ENCODE data around the gene VAV1. TPM values are rescaled to one million over a fixed set of nuclear protein-coding genes. Genes with fewer than 3 reads are reported as not detected.
A peak's percentile ranks its signal among the peaks of the same experiment; 100 is the strongest.

The VAV1 gene
- total RNA-seq (2014; rRNA removed; shearing (Covaris generic); ENCODE audit: low replicate concordance): 46.0 and 85.2 TPM in 2 replicates

- H3K9me2 ChIP-seq (replicated peaks; ENCODE audit: insufficient read depth, low read length): no peaks in the 10 kb centered on the region
- peak; percentile 95 for DNase-seq
- peaks cover 40% of the 10 kb centered on the region for H3K79me2 ChIP-seq (ENCODE audit: low read length)
- H3K27me3 ChIP-seq (ENCODE audit: low read length): no peaks in the 10 kb centered on the region
- H3K27ac ChIP-seq (ENCODE audit: low read length): peak within 1 kb of the TSS; percentile 96
- peak within 1 kb of the TSS; percentile 89 for H3K4me3 ChIP-seq (ENCODE audit: low read length)
- H3K9ac ChIP-seq (ENCODE audit: low read length): peak within 1 kb of the TSS; percentile 95
- no peaks in the 10 kb centered on the region for H3K9me3 ChIP-seq (ENCODE audit: low read length)
- H3K4me2 ChIP-seq (ENCODE audit: low read depth, low read length, poor library complexity, severe bottlenecking): peak within 1 kb of the TSS; percentile 93
- H3K36me3 ChIP-seq (ENCODE audit: insufficient read depth, low read length): peaks cover 7% of the 10 kb centered on the region
- no peak within 1 kb of the TSS for H2AFZ ChIP-seq (ENCODE audit: low read length)
- peaks cover 36% of the 10 kb centered on the region for H3K4me1 ChIP-seq (ENCODE audit: low read length)
- peaks cover 15% of the 10 kb centered on the region; the same call in 1 of the 2 replicates for H4K20me1 ChIP-seq (ENCODE audit: insufficient read depth, low read depth, low read length)
Measured at GRCh38 chr19:6772028-6772865, at the start of gene VAV1. VAV1 (plus strand) TSS chr19:6772708; CDS start chr19:6772808, 100 bp downstream.

GRCh38 chr19:6723108-6723618, 49.3 kb upstream of the VAV1 start:
- no peaks in the 10 kb centered on the region for H3K36me3 ChIP-seq (ENCODE audit: insufficient read depth, low read length)
- H4K20me1 ChIP-seq (ENCODE audit: insufficient read depth, low read depth, low read length): no peaks in the 10 kb centered on the region
- no peaks in the 10 kb centered on the region for H3K79me2 ChIP-seq (ENCODE audit: low read length)
- no peak overlapping the region for H3K4me2 ChIP-seq (ENCODE audit: low read depth, low read length, poor library complexity, severe bottlenecking)
- H3K27me3 ChIP-seq (ENCODE audit: low read length): no peaks in the 10 kb centered on the region
- no peak overlapping the region for H3K9ac ChIP-seq (ENCODE audit: low read length)
- H2AFZ ChIP-seq (ENCODE audit: low read length): no peak overlapping the region
- DNase-seq: peak; percentile 16
- H3K4me1 ChIP-seq (ENCODE audit: low read length): peaks cover 9% of the 10 kb centered on the region
- H3K9me2 ChIP-seq (replicated peaks; ENCODE audit: insufficient read depth, low read length): no peaks in the 10 kb centered on the region
- H3K9me3 ChIP-seq (ENCODE audit: low read length): no peaks in the 10 kb centered on the region
- no peak overlapping the region for H3K27ac ChIP-seq (ENCODE audit: low read length)
- no peak overlapping the region for H3K4me3 ChIP-seq (ENCODE audit: low read length)

GRCh38 chr19:6723738-6724137, 48.8 kb upstream of the VAV1 start:
- Histone ChIP-seq H3K9ac (ENCODE audit: low read length) (no peak overlapping the region), H3K79me2 (ENCODE audit: low read length) (no peaks in the 10 kb centered on the region), H3K4me1 (ENCODE audit: low read length) (peaks cover 15% of the 10 kb centered on the region), H3K9me2 (replicated peaks; ENCODE audit: insufficient read depth, low read length) (no peaks in the 10 kb centered on the region), H3K4me2 (ENCODE audit: low read depth, low read length, poor library complexity, severe bottlenecking) (no peak overlapping the region), H3K4me3 (ENCODE audit: low read length) (no peak overlapping the region), H3K36me3 (ENCODE audit: insufficient read depth, low read length) (no peaks in the 10 kb centered on the region), H2AFZ (ENCODE audit: low read length) (no peak overlapping the region), H3K27ac (ENCODE audit: low read length) (no peak overlapping the region), H3K9me3 (ENCODE audit: low read length) (no peaks in the 10 kb centered on the region), H3K27me3 (ENCODE audit: low read length) (no peaks in the 10 kb centered on the region), H4K20me1 (ENCODE audit: insufficient read depth, low read depth, low read length) (no peaks in the 10 kb centered on the region)
- no peak for DNase-seq

GRCh38 chr19:6724631-6725492, 47.6 kb upstream of the VAV1 start:
- Histone ChIP-seq H3K4me3 (ENCODE audit: low read length) (no peak overlapping the region), H4K20me1 (ENCODE audit: insufficient read depth, low read depth, low read length) (no peaks in the 10 kb centered on the region), H3K79me2 (ENCODE audit: low read length) (no peaks in the 10 kb centered on the region), H3K27me3 (ENCODE audit: low read length) (no peaks in the 10 kb centered on the region), H3K9me3 (ENCODE audit: low read length) (no peaks in the 10 kb centered on the region), H2AFZ (ENCODE audit: low read length) (no peak overlapping the region), H3K9ac (ENCODE audit: low read length) (no peak overlapping the region), H3K9me2 (replicated peaks; ENCODE audit: insufficient read depth, low read length) (no peaks in the 10 kb centered on the region), H3K36me3 (ENCODE audit: insufficient read depth, low read length) (no peaks in the 10 kb centered on the region), H3K4me1 (ENCODE audit: low read length) (peaks cover 15% of the 10 kb centered on the region), H3K4me2 (ENCODE audit: low read depth, low read length, poor library complexity, severe bottlenecking) (no peak overlapping the region), H3K27ac (ENCODE audit: low read length) (no peak overlapping the region)
- DNase-seq: no peak

GRCh38 chr19:6725513-6726231, 46.8 kb upstream of the VAV1 start:
- Histone ChIP-seq H3K9ac (ENCODE audit: low read length) (no peak overlapping the region), H3K27ac (ENCODE audit: low read length) (no peak overlapping the region), H3K4me1 (ENCODE audit: low read length) (peaks cover 15% of the 10 kb centered on the region)

GRCh38 chr19:6728346-6728745, 44.2 kb upstream of the VAV1 start:
- H4K20me1 ChIP-seq (ENCODE audit: insufficient read depth, low read depth, low read length): 0 out of 2 replicates have a peak, but pooled peaks cover 3% of the 10 kb centered on the region
- DNase-seq: no peak
- no peak overlapping the region for H3K27ac ChIP-seq (ENCODE audit: low read length)
- H3K9ac ChIP-seq (ENCODE audit: low read length): no peak overlapping the region
- no peaks in the 10 kb centered on the region for H3K36me3 ChIP-seq (ENCODE audit: insufficient read depth, low read length)
- H3K9me3 ChIP-seq (ENCODE audit: low read length): no peaks in the 10 kb centered on the region
- no peaks in the 10 kb centered on the region for H3K27me3 ChIP-seq (ENCODE audit: low read length)
- no peaks in the 10 kb centered on the region for H3K79me2 ChIP-seq (ENCODE audit: low read length)
- no peak overlapping the region for H3K4me3 ChIP-seq (ENCODE audit: low read length)
- peaks cover 8% of the 10 kb centered on the region for H3K4me1 ChIP-seq (ENCODE audit: low read length)
- no peak overlapping the region for H2AFZ ChIP-seq (ENCODE audit: low read length)
- no peak overlapping the region for H3K4me2 ChIP-seq (ENCODE audit: low read depth, low read length, poor library complexity, severe bottlenecking)
- no peaks in the 10 kb centered on the region for H3K9me2 ChIP-seq (replicated peaks; ENCODE audit: insufficient read depth, low read length)

More at GRCh38 chr19:6725513-6726231, 46.8 kb upstream of the VAV1 start:
- Histone ChIP-seq H4K20me1 (ENCODE audit: insufficient read depth, low read depth, low read length) (0 out of 2 replicates have a peak, but pooled peaks cover 3% of the 10 kb centered on the region), H3K79me2 (ENCODE audit: low read length) (no peaks in the 10 kb centered on the region), H3K9me2 (replicated peaks; ENCODE audit: insufficient read depth, low read length) (no peaks in the 10 kb centered on the region), H3K36me3 (ENCODE audit: insufficient read depth, low read length) (no peaks in the 10 kb centered on the region), H3K4me3 (ENCODE audit: low read length) (no peak overlapping the region), H3K9me3 (ENCODE audit: low read length) (no peaks in the 10 kb centered on the region), H3K27me3 (ENCODE audit: low read length) (no peaks in the 10 kb centered on the region), H3K4me2 (ENCODE audit: low read depth, low read length, poor library complexity, severe bottlenecking) (no peak overlapping the region), H2AFZ (ENCODE audit: low read length) (no peak overlapping the region)
- DNase-seq: no peak

- Histone ChIP-seq H3K79me2 (ENCODE audit: low read length) (no peaks in the 10 kb centered on the region), H4K20me1 (ENCODE audit: insufficient read depth, low read depth, low read length) (0 out of 2 replicates have a peak, but pooled peaks cover 3% of the 10 kb centered on the region), H2AFZ (ENCODE audit: low read length) (no peak overlapping the region), H3K4me1 (ENCODE audit: low read length) (peaks cover 8% of the 10 kb centered on the region), H3K9me2 (replicated peaks; ENCODE audit: insufficient read depth, low read length) (no peaks in the 10 kb centered on the region), H3K9ac (ENCODE audit: low read length) (no peak overlapping the region), H3K9me3 (ENCODE audit: low read length) (no peaks in the 10 kb centered on the region), H3K4me3 (ENCODE audit: low read length) (no peak overlapping the region), H3K27me3 (ENCODE audit: low read length) (no peaks in the 10 kb centered on the region), H3K27ac (ENCODE audit: low read length) (no peak overlapping the region), H3K36me3 (ENCODE audit: insufficient read depth, low read length) (no peaks in the 10 kb centered on the region), H3K4me2 (ENCODE audit: low read depth, low read length, poor library complexity, severe bottlenecking) (no peak overlapping the region)
- no peak for DNase-seq
Measured at GRCh38 chr19:6729573-6730152, 42.8 kb upstream of the VAV1 start.
